GM21528 (cell line): Measurements from ENCODE around the gene SYCE3.

Experiments used
- ATAC-seq: cut with Tn5 transposase; IDR thresholded peaks from one replicate; pipeline ENCODE4 v1.9.1; 2021; ENCODE audit warnings: mild to moderate bottlenecking, moderate library complexity; ENCODE audit not compliant: unreplicated experiment, low FRiP score

Gene SYCE3

GRCh38 chr22:50532824-50533796 is 29.6 kb downstream of the SYCE3 start:
- ATAC-seq: no peak

GRCh38 chr22:50531962-50532674 is 30.6 kb downstream of the SYCE3 start:
- ATAC-seq: no peak

- ATAC-seq: no peak
Observed at GRCh38 chr22:50531546-50531961, 31.2 kb downstream of the SYCE3 start.

GRCh38 chr22:50530877-50531545 is 31.7 kb downstream of the SYCE3 start:
- ATAC-seq: no peak

GRCh38 chr22:50530580-50530876 is 32.2 kb downstream of the SYCE3 start:
- ATAC-seq: no peak

- ATAC-seq: peak; percentile 22
Observed at GRCh38 chr22:50529897-50530579, 32.7 kb downstream of the SYCE3 start, which contains the start of gene TYMP. TYMP (minus strand) TSS chr22:50530012; CDS start chr22:50529709, 303 bp downstream.

- no peak for ATAC-seq
Observed at GRCh38 chr22:50529416-50529896, 33.3 kb downstream of the SYCE3 start.

- ATAC-seq: no peak
Observed at GRCh38 chr22:50528682-50529415, 33.9 kb downstream of the SYCE3 start.

GRCh38 chr22:50527921-50528681 is 34.6 kb downstream of the SYCE3 start:
- ATAC-seq: no peak

- ATAC-seq: no peak
Observed at GRCh38 chr22:50526834-50527801, 35.6 kb downstream of the SYCE3 start.

- peak; percentile 23 for ATAC-seq
Observed at GRCh38 chr22:50526108-50526833, 36.4 kb downstream of the SYCE3 start.

GRCh38 chr22:50525858-50526107 is 36.9 kb downstream of the SYCE3 start:
- ATAC-seq: no peak

GRCh38 chr22:50525104-50525857 is 37.4 kb downstream of the SYCE3 start, which contains the start of gene SCO2:
SCO2 (minus strand) TSS chr22:50525598; CDS start chr22:50524411, 1,187 bp downstream.
- peak; percentile 33 for ATAC-seq

GRCh38 chr22:50524676-50525103 is 38.0 kb downstream of the SYCE3 start:
- no peak for ATAC-seq

GRCh38 chr22:50523806-50524675 is 38.7 kb downstream of the SYCE3 start:
- no peak for ATAC-seq

GRCh38 chr22:50523458-50523805 is 39.3 kb downstream of the SYCE3 start:
- ATAC-seq: no peak
